ENCODE data around the gene KRTAP10-2.

DNA sequence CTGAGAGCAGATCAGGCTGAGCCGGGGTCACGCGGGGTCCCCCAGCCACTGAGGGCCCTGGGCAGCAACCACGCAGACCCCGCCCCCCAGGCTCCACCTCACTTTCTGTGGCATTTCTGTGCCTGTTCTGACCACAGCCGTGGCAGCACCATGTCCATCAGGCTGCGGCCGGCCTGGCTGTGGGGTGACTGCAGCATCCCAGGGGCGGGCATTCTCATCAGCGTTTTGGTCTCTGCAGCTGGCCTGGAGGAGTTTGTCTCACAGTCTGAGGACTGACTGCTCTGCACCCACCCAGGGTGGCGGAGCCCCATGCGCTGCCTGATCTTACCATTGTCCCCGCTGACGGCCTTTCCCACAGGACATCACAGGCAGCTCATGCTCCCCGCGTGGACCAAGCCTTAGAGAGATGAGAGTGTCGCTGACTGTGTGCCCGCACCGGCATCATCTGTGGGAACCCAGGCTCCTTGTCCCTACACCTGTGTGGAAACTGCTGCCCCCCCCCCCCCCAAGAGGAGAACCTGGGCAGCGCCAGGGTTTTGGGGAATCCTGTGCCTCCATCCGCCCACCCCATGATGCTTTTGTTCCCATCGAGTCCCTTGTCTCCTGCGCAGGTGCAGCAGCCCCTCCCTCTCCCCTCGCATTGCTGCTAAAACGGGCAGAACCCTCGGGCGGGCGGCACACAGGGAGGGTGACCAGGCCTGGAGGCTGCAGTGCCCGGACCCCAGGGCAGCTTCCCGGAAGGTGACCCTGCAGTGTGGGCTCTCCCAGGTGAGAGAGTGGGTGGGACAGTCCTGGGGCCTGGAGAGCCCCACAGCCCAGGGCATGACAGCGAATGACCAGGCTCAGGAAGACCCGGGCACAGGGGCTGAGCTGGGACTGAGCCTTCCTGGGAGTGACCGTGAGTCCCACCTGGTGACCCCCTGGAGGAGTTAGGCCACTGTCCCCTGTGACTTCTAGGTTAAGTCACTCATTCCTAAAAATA, 13.1 kb downstream of the KRTAP10-2 start:
- TF ChIP-seq, protein P1, sequence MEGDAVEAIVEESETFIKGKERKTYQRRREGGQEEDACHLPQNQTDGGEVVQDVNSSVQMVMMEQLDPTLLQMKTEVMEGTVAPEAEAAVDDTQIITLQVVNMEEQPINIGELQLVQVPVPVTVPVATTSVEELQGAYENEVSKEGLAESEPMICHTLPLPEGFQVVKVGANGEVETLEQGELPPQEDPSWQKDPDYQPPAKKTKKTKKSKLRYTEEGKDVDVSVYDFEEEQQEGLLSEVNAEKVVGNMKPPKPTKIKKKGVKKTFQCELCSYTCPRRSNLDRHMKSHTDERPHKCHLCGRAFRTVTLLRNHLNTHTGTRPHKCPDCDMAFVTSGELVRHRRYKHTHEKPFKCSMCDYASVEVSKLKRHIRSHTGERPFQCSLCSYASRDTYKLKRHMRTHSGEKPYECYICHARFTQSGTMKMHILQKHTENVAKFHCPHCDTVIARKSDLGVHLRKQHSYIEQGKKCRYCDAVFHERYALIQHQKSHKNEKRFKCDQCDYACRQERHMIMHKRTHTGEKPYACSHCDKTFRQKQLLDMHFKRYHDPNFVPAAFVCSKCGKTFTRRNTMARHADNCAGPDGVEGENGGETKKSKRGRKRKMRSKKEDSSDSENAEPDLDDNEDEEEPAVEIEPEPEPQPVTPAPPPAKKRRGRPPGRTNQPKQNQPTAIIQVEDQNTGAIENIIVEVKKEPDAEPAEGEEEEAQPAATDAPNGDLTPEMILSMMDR (IDR thresholded peaks at IDR 0.05), result no peak
- TF ChIP-seq POLR2A (IDR thresholded peaks at IDR 0.05), result no peak
- TF ChIP-seq EP300 (IDR thresholded peaks at IDR 0.05), result no peak
- no peak for TF ChIP-seq POLR2AphosphoS5 (IDR thresholded peaks at IDR 0.05)
